ENCODE measurements around the gene TLCD4. TPM values are rescaled to one million over a fixed set of nuclear protein-coding genes. Genes with fewer than 3 reads are reported as not detected.

TLCD4 gene
- total and polyA plus RNA-seq, 2 of the 13 experiments (the other 11 are each of a cell fraction or from before 2014, with no cell fraction given): 4.7 to 14.5 TPM

DNA sequence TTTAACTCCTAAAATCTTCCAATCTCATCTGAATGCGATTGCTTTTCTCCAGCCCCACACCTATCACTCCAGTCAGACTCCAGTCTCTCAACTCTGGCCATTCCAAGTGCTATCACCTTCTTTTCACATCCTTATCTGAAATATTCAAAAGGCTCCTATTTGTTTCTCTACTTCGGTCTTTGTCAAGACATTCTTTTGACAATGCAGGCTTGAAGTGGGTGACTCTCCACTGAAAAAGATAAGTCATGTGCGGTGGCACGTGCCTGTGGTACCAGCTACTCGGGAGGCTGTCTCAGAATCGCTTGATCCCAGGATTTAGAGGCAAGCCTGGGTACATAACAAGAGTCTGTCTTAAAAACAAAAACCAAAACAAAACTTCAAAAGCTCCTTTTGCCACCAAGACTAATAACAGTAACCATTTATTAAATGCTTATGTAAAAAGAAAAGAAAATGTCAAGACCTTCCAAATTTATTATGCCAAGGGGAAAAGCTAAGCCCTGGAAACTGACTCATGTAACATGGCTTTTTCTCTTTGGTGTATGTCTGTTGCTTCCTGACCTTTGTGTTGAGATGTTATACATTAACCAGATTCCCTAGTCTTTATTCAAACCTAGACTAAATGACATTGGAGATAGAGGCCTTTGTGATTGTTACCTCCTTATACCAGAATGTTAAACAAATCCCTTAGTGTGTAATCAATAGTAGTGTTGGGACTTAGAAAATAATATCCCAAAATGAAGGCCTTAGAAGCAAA lies 48.0 kb upstream of the TLCD4 start (continued):
- TF ChIP-seq PHF5A (CRISPR knock-in tag; IDR thresholded peaks at IDR 0.05; ENCODE audit: low read depth, unreplicated experiment) (no peak), ZSCAN31 (CRISPR knock-in tag; IDR thresholded peaks at IDR 0.05; ENCODE audit: low read depth) (no peak), CBFB (CRISPR knock-in tag; IDR thresholded peaks at IDR 0.05) (no peak), SNAI1 (CRISPR knock-in tag; IDR thresholded peaks at IDR 0.05; ENCODE audit: borderline replicate concordance) (no peak), HMG20B (CRISPR knock-in tag; conservative IDR thresholded peaks at IDR 0.05) (no peak), HBP1 (CRISPR knock-in tag; IDR thresholded peaks at IDR 0.05; ENCODE audit: low read depth) (no peak), ZMAT3 (CRISPR knock-in tag; conservative IDR thresholded peaks at IDR 0.05) (no peak), PHF8 (CRISPR knock-in tag; IDR thresholded peaks at IDR 0.05) (no peak), ZNF775 (CRISPR knock-in tag; IDR thresholded peaks at IDR 0.05; ENCODE audit: borderline replicate concordance) (no peak), AGO2 (optimal IDR thresholded peaks at IDR 0.05; ENCODE audit: low read depth, low read length) (no peak), POLR2A (IDR thresholded peaks at IDR 0.05; ENCODE audit: insufficient read depth in 1 of 2, low read depth in 2 of 2, low read length in 2 of 2) (no peak), SMARCE1 (IDR thresholded peaks at IDR 0.05; ENCODE audit: borderline replicate concordance) (no peak), HDAC6 (IDR thresholded peaks at IDR 0.05; ENCODE audit: low read depth, low read length) (no peak), MNT (IDR thresholded peaks at IDR 0.05) (no peak), ATF2 (CRISPR knock-in tag; IDR thresholded peaks at IDR 0.05) (no peak), MED8 (CRISPR knock-in tag; IDR thresholded peaks at IDR 0.05; ENCODE audit: insufficient replicate concordance) (no peak), SALL2 (CRISPR knock-in tag; IDR thresholded peaks at IDR 0.05) (0 out of 2 replicates have a peak, but pooled peaks have one; percentile 26), ASH2L (IDR thresholded peaks at IDR 0.05; ENCODE audit: insufficient read length, low read depth, low read length) (peak; percentile 69), RFXAP (CRISPR knock-in tag; IDR thresholded peaks at IDR 0.05; ENCODE audit: borderline replicate concordance) (no peak), ELF3 (CRISPR knock-in tag; IDR thresholded peaks at IDR 0.05) (peak; percentile 60), NFIB (CRISPR knock-in tag; IDR thresholded peaks at IDR 0.05; ENCODE audit: borderline replicate concordance) (no peak)
- TF ChIP-seq, protein P1, sequence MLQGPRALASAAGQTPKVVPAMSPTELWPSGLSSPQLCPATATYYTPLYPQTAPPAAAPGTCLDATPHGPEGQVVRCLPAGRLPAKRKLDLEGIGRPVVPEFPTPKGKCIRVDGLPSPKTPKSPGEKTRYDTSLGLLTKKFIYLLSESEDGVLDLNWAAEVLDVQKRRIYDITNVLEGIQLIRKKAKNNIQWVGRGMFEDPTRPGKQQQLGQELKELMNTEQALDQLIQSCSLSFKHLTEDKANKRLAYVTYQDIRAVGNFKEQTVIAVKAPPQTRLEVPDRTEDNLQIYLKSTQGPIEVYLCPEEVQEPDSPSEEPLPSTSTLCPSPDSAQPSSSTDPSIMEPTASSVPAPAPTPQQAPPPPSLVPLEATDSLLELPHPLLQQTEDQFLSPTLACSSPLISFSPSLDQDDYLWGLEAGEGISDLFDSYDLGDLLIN (CRISPR knock-in tag; IDR thresholded peaks at IDR 0.05; ENCODE audit: borderline replicate concordance): no peak
- TF ChIP-seq, protein P2, sequence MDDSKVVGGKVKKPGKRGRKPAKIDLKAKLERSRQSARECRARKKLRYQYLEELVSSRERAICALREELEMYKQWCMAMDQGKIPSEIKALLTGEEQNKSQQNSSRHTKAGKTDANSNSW (CRISPR knock-in tag; IDR thresholded peaks at IDR 0.05; ENCODE audit: borderline replicate concordance): no peak
- TF ChIP-seq, protein P3, sequence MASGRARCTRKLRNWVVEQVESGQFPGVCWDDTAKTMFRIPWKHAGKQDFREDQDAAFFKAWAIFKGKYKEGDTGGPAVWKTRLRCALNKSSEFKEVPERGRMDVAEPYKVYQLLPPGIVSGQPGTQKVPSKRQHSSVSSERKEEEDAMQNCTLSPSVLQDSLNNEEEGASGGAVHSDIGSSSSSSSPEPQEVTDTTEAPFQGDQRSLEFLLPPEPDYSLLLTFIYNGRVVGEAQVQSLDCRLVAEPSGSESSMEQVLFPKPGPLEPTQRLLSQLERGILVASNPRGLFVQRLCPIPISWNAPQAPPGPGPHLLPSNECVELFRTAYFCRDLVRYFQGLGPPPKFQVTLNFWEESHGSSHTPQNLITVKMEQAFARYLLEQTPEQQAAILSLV (CRISPR knock-in tag; IDR thresholded peaks at IDR 0.05; ENCODE audit: borderline replicate concordance): no peak
